GM21528 (cell line): ENCODE results near the gene TCP10L.
"Not testable (repeated sequence)": the region's sequence is repeated elsewhere in the genome, so short reads cannot be mapped to it uniquely, and the experiment has no call there.

Source experiments
- ATAC-seq: cut with Tn5 transposase; IDR thresholded peaks from one replicate; pipeline ENCODE4 v1.9.1; 2021; ENCODE audit warnings: mild to moderate bottlenecking, moderate library complexity; ENCODE audit not compliant: unreplicated experiment, low FRiP score

Gene TCP10L, protein sequence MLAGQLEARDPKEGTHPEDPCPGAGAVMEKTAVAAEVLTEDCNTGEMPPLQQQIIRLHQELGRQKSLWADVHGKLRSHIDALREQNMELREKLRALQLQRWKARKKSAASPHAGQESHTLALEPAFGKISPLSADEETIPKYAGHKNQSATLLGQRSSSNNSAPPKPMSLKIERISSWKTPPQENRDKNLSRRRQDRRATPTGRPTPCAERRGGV

DNA sequence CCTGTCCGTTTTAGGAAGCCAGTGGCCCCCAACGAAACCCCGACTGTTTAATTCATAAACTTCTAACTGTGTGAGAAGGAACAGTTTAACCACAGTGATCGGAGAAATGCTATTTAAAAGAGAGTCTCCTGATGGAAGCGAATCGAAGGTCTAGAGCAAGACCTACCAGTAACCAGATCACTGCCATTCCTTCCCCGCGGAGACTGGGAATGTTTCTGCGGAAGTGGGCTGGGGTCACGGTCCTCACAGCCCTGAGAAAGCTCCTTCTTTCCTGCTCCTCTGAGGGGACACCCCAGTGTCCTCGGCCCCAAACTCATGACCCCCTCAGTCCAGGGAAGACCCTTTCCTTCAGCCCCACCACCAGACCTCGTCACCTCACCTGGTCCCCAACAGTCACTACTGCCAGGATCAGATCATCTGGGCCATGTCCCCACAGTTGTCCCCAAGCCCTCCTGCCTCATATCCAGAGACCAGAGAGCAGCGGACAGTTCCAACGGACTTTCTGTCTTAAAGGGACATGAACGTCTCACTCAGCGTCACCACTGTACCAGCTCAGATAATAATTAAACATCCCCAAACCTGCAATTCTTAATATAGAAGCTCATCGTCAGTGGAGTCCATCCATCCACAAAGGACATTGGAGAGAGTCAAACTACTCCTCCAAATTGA lies at the start of gene TCP10L:
Gene TCP10L (minus strand): TSS at position 482 of the 669 bp plus-strand sequence. CDS start 1,219 bp downstream, outside the sequence.
- ATAC-seq, result no peak

- ATAC-seq, result no peak
Observed at GRCh38 chr21:32626621-32627196, 41.4 kb upstream of the TCP10L start.

DNA sequence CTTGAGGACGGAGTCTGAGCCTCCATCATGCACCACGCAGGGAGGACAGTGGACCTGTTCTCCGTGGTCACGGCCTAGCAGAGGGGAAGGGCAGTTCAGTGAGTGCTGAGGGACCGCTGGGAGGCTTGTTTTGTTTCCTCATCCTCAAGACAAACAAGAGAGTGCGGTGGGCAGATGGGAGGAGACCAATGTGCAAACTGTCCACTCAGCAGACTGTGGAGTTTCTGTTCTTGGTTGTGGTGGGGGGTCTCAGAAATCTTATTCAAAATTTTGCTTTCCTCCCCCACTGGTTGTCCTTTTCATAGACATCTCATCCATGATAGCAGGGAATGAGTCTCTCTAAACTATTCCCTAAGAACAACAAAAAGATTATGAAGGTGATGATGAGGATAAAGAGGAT lies 32.9 kb upstream of the TCP10L start:
- not testable (repeated sequence) for ATAC-seq

DNA sequence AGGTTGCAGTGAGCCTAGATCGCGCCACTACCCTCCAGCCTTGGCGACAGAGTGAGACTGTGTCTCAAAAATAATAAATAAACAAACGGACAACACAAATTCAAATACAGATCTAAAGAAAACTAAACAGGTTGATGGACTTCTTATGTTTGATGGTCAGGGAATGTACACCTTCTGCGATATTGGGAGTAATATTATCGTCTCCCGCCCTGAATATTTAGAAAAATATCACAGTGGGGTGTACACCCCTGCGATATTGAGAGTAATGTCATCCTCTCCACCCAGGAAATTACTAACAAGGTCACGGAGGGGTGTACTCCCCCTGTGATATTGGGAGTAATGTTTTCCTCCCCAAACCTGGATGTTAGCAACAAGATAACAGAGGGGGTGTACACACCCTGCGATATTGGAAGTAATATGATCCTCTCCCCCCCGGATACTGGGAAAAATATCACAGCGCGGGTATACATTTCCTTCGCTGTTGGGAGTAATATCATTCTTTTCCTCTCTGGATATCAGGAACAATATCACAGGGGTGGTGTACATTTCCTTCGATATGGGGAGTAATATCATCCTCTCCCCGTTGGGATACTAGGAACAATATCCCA lies 28.2 kb upstream of the TCP10L start:
- no peak for ATAC-seq

- ATAC-seq, result no peak
Observed at GRCh38 chr21:32612999-32613337, 27.6 kb upstream of the TCP10L start.

DNA sequence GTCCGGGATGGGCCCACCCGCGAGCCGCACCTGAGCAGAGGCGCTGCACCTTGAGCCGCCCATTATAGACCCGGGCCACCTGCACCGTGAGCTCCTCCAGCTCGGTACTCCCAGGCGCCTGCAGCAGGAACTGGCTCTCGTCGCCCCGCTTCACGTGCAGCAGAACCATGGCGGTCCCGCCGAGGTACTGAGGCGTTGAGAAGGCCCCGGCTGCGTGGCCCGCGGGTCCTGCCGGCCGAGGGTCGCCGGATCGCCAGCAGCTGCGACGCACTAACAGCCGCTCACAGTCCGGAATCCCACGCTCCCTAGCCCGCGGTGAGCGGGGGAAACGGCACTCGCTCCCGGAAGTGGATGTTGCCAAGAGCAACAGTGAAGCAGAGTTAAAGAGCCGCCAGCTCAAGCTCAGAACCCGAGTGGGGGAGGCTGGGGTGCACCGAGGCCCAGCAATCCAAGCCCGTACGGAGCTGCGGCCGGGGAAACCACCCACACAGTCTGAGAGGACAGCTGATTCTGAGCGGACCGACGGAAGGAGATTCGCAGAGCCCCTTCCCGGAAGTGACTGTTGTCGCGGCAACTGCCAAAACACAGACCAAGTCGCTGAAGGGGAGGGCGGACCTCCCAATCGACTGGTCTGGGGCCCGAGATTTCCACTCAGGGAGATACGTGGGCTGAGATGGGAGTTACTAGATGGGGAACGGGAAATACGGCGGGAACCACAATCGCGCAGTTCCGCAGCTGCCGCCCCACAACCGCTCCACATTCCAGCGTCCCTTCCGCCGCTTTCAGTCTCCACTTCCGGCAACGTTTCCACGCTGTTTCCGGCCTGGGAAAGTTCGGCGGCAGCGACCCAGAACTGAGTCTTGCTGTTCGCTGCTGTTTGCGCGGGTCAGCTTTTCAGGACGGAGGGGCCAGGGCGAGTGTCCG lies 27.0 kb upstream of the TCP10L start, which contains the start of gene CFAP298:
Gene CFAP298 (minus strand): TSS at position 303 of the 924 bp plus-strand sequence. CDS start 134 bp downstream, at position 169.
- peak; percentile 94 for ATAC-seq

DNA sequence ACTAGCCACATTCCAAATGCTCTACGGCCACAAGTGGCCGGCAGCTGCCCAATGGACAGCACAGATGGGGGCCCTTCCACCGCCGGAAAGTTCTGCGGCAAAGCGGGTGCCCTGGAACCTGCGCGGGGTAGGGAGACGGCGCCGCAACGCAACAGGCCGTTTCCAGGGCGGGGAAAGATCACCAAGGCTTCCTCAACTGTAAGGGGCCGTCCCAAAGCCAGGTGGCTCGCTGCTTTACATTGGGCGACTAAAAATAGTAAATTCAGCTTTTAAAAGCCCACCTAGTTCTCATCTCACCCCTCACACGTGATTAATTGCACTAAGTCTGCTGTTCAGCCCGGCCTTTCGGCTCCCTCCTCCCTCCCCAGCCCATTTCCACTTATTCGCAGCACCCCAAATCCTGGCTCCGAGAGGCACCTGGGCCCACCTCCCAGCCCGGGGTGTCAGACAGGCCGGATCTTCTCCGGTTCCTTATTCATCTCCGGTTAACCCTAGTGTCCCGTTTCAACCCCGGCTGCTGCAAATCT lies 26.2 kb upstream of the TCP10L start:
- peak; percentile 14 for ATAC-seq

DNA sequence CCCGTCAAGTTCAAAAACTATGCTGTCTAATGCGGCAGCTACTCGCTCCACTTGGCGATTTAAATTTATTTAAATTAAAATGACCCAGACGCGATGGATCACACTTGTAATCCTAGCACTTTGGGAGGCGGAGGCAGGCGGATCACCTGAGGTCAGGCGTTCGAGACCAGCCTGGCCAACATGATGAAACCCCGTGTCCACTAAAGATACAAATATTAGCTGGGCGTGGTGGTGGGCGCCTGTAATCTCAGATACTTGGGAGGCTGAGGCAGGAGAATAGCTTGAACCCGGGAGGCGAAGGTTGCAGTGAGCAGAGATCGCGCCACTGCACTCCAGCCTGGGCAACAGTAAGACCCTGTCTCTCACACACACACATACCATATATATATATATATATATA lies 25.6 kb upstream of the TCP10L start:
- ATAC-seq, result not testable (repeated sequence)

GRCh38 chr21:32608851-32609250 lies 23.5 kb upstream of the TCP10L start:
- ATAC-seq, result no peak

DNA sequence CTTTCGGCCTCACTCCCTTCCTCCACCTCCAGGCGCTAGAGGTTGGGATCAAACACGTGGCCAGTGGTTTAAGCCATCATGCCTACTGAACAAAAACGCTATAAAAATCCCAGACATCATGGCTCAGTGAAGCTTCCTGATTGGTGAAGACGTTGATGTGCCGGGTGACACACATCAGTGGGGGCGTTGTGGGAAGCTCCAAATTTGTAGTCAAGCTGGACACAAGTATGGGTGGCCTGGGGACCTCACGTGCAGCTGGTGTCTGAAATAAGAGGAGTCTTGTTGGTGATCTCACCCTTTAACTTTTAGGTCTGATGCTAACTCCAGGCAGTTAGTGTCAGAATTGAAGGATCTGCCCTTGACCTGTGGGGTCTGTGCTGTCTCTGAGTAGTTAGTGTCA lies 20.1 kb upstream of the TCP10L start:
- ATAC-seq, result no peak

- ATAC-seq, result no peak
Observed at GRCh38 chr21:32604464-32604863, 19.1 kb upstream of the TCP10L start.

DNA sequence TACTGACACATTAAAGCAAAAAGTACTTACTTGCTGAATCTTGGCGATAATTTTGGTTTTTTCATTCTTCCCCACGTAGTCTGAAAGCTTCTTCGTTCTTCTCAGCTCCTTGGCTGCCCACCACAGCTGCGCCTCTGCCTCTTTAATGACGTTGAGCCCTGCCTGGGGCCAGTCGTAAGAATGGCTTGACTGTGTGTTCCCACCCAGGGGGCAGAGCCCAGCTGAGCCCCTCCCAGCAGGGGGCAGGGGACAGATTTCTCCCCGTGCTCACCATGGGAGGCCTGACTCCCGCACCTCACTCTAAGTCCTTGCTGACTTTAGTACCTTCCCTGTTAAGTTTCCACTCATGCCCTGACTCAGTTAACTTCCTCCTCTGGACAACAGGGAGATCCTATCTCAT lies 17.8 kb upstream of the TCP10L start:
- no peak for ATAC-seq

DNA sequence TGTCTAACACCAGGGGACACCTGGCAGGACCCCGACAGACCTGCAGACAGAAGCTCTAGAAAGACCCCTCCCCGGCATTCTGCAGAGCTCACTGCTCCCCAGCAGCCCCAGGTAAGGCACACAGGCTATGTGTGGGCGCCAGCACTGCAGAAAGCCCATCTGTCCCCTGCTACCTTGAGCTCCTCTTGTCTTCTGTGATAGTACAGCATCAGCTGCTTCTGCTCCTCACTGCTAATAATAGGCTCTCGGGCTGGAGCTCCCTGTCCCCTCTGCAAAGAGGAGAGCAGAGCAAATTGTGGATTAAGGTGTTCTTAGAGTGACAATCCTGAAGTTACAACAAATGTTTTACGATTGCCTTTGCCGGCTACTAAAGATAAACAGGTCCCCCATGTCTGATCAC lies 16.8 kb upstream of the TCP10L start:
- ATAC-seq, result no peak

DNA sequence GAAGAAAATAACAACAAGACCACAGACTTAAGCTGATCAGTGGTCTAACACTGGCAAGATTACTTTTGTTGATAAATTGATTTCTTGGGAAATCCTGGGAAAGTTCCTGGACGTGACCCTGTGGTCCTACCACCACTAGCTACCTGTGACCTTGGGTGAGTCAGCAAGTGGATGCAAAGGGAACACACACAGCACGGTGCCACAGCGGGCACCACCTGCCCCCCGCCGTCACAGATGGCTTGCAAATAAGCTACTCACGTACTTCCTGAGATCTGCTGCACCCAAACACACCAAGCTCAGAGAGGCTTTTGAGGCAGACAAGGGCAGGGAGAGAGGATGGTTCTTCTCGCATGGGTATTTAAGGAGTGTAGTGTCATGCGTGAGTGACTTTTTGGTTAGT lies 14.2 kb upstream of the TCP10L start:
- ATAC-seq, result no peak

DNA sequence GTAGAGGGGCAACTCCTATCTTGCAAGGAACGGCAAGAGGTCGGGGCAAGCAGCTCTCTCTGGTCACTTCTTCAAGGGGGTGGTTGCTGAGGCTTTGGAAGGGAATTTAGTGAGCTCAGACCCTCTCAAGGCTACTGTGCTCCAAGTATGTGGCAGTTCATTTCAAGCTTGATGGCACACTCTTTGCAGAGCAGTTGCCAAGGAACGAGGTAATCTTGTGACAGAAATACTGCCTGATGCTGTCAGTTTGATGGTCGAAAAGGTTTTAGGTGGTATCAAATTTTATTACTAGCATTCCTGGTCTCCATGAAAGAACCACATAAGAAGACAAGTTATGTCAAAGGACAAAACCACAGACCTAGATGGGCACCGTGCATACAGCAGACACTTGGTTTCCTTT lies 13.8 kb upstream of the TCP10L start:
- no peak for ATAC-seq

- no peak for ATAC-seq
Observed at GRCh38 chr21:32597205-32597604, 11.9 kb upstream of the TCP10L start.

- no peak for ATAC-seq
Observed at GRCh38 chr21:32595431-32595830, 10.1 kb upstream of the TCP10L start.

DNA sequence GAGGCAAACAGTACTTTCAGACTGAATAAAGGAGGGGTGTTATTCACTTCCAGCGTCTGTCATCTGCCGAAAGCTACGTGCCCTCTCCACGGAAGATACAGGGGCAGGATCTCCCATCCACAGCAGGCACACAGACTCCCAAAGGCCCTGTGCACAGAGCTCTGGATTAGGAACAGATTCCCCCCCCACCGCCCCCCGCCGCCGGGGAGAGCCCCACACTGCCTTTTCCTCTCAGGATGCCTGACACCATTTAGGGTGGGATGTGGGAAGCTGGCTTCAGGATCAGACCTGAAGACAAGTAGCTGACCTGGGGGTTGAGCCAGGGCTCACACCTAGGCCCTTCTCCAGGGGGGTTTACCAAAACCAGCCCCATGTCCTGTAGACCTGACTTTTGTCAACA lies 8.4 kb upstream of the TCP10L start:
- ATAC-seq, result no peak

DNA sequence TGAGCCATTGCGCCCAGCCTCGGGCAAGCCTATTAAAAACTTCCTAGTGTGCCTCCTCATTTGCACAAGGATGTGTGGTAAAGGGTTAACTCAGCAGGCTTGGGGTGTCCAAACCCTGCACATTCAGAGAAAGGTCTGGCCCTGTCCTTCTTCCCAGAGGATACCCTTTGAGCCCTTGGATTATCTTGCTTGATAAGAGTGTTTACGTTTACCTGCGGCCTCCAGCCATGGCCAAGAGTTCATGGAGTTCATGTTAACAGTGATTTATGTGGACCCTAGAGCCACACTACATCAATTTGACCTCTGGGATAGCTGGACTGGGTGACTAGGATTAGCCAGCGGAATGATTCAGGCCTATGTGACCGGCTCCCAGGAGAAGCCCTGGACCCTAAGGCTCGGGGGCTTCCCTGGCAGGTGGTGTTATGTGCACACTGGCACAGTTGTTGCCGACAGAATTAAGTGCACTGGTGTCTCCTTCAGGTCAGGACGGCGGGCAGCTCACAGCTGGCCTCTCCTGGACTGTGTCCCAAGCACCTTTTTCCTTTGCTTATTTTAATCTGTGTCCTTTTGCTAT lies 7.7 kb upstream of the TCP10L start:
- ATAC-seq, result no peak

DNA sequence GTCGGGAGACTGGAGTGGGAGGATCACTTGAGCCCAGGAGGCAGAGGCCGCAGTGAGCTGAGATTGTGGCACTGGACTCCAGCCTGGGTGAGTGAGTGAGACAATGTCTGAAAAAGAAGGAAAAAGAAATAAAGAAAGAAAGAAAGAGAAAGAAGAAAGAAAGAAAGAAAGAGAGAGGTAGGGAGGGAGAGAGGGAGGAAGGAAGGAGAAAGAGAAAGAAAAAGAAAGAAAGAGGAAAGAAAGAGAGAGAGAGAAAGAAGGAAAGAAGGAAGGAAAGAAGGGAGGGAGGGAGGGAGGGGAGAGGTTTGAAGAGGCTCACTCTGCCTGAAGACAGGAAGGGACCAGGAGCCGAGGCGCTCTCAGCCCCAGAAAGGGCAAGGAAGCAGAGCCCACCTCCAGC lies 4.8 kb upstream of the TCP10L start:
- ATAC-seq, result no peak
